ENCODE results near the gene PMM1. TPM values are rescaled to one million over a fixed set of nuclear protein-coding genes. Genes with fewer than 3 reads are reported as not detected.

The PMM1 gene
- total and polyA plus RNA-seq, 2 of the 13 experiments (the other 11 are each of a cell fraction or from before 2014, with no cell fraction given) = 17.8 to 95.6 TPM

DNA sequence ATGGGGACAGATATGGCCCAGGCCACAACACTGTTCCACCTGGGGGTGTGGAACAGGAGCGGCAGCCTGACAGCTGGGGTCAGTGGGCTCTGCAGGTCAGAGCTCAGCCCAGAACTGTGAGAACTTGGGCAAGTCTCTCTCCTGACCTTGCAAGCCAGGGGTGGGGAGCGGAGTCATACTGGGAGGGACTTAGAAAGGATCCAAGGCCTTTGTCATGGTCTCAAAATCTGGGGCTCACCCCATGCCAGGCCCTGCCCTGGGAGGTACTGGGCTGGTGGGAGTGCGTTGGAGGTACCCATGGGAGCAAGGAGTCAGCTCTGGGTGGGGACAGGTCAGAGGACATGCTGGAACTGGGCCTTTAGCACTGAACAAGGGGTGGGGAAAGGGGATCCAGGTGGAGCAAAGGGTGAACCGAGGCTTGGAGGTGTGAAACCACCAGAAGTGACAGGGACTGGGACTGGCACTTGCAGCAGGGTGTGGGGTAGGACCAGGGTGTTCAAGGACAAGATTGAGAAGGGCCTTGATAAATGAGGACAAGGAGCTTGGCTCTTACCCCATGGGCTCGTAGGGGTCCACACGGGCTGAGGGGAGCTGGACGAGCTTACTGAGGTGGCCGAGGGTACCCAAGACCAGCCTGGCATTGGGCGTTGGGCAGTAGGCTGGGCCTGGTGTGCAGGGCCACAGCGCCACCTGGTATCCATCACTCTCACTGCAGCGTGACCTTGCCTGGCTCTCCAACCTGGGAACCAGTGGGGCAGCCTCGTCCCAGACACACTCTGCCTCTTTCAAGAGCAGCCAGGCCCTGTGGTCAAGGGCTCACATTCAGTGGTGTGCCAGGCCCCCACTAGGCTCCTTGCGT, 7.4 kb upstream of the PMM1 start (continued):
- no peak for TF ChIP-seq CBX1 (IDR thresholded peaks at IDR 0.05; ENCODE audit: low read depth)
- TF ChIP-seq, protein P1, sequence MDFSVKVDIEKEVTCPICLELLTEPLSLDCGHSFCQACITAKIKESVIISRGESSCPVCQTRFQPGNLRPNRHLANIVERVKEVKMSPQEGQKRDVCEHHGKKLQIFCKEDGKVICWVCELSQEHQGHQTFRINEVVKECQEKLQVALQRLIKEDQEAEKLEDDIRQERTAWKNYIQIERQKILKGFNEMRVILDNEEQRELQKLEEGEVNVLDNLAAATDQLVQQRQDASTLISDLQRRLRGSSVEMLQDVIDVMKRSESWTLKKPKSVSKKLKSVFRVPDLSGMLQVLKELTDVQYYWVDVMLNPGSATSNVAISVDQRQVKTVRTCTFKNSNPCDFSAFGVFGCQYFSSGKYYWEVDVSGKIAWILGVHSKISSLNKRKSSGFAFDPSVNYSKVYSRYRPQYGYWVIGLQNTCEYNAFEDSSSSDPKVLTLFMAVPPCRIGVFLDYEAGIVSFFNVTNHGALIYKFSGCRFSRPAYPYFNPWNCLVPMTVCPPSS (IDR thresholded peaks at IDR 0.05) = no peak
- no peak for TF ChIP-seq RFX1 (IDR thresholded peaks at IDR 0.05)
- no peak for TF ChIP-seq RAD51 (IDR thresholded peaks at IDR 0.05; ENCODE audit: borderline replicate concordance)
- no peak for TF ChIP-seq ZNF24 (IDR thresholded peaks at IDR 0.05)
- TF ChIP-seq SIN3B (IDR thresholded peaks at IDR 0.05; ENCODE audit: low read length) = no peak
- TF ChIP-seq, protein P2, sequence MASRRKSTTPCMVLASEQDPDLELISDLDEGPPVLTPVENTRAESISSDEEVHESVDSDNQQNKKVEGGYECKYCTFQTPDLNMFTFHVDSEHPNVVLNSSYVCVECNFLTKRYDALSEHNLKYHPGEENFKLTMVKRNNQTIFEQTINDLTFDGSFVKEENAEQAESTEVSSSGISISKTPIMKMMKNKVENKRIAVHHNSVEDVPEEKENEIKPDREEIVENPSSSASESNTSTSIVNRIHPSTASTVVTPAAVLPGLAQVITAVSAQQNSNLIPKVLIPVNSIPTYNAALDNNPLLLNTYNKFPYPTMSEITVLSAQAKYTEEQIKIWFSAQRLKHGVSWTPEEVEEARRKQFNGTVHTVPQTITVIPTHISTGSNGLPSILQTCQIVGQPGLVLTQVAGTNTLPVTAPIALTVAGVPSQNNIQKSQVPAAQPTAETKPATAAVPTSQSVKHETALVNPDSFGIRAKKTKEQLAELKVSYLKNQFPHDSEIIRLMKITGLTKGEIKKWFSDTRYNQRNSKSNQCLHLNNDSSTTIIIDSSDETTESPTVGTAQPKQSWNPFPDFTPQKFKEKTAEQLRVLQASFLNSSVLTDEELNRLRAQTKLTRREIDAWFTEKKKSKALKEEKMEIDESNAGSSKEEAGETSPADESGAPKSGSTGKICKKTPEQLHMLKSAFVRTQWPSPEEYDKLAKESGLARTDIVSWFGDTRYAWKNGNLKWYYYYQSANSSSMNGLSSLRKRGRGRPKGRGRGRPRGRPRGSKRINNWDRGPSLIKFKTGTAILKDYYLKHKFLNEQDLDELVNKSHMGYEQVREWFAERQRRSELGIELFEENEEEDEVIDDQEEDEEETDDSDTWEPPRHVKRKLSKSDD (CRISPR knock-in tag; IDR thresholded peaks at IDR 0.05; ENCODE audit: low read depth) = no peak
- 0 out of 2 replicates have a peak, but pooled peaks have one; percentile 53 for TF ChIP-seq ZNF333 (CRISPR knock-in tag; IDR thresholded peaks at IDR 0.05; ENCODE audit: borderline replicate concordance)
- TF ChIP-seq SP140L (CRISPR knock-in tag; IDR thresholded peaks at IDR 0.05; ENCODE audit: borderline replicate concordance) = no peak
- no peak for TF ChIP-seq ZNF224 (CRISPR knock-in tag; IDR thresholded peaks at IDR 0.05)
- TF ChIP-seq, protein P3, sequence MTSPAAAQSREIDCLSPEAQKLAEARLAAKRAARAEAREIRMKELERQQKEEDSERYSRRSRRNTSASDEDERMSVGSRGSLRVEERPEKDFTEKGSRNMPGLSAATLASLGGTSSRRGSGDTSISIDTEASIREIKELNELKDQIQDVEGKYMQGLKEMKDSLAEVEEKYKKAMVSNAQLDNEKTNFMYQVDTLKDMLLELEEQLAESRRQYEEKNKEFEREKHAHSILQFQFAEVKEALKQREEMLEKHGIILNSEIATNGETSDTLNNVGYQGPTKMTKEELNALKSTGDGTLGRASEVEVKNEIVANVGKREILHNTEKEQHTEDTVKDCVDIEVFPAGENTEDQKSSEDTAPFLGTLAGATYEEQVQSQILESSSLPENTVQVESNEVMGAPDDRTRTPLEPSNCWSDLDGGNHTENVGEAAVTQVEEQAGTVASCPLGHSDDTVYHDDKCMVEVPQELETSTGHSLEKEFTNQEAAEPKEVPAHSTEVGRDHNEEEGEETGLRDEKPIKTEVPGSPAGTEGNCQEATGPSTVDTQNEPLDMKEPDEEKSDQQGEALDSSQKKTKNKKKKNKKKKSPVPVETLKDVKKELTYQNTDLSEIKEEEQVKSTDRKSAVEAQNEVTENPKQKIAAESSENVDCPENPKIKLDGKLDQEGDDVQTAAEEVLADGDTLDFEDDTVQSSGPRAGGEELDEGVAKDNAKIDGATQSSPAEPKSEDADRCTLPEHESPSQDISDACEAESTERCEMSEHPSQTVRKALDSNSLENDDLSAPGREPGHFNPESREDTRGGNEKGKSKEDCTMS (CRISPR knock-in tag; conservative IDR thresholded peaks at IDR 0.05) = no peak
- no peak for TF ChIP-seq ZNF564 (CRISPR knock-in tag; IDR thresholded peaks at IDR 0.05)
- TF ChIP-seq MAZ (IDR thresholded peaks at IDR 0.05; ENCODE audit: borderline replicate concordance, low read depth, low read length) = no peak
- TF ChIP-seq MAZ (CRISPR knock-in tag; IDR thresholded peaks at IDR 0.05; ENCODE audit: low read depth) = no peak
- no peak for TF ChIP-seq SNAPC2 (CRISPR knock-in tag; IDR thresholded peaks at IDR 0.05)
- no peak for TF ChIP-seq ZNF3 (CRISPR knock-in tag; IDR thresholded peaks at IDR 0.05)
- TF ChIP-seq, protein P4, sequence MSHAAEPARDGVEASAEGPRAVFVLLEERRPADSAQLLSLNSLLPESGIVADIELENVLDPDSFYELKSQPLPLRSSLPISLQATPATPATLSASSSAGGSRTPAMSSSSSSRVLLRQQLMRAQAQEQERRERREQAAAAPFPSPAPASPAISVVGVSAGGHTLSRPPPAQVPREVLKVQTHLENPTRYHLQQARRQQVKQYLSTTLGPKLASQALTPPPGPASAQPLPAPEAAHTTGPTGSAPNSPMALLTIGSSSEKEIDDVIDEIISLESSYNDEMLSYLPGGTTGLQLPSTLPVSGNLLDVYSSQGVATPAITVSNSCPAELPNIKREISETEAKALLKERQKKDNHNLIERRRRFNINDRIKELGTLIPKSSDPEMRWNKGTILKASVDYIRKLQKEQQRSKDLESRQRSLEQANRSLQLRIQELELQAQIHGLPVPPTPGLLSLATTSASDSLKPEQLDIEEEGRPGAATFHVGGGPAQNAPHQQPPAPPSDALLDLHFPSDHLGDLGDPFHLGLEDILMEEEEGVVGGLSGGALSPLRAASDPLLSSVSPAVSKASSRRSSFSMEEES (CRISPR knock-in tag; IDR thresholded peaks at IDR 0.05) = no peak
- TF ChIP-seq, protein P5, sequence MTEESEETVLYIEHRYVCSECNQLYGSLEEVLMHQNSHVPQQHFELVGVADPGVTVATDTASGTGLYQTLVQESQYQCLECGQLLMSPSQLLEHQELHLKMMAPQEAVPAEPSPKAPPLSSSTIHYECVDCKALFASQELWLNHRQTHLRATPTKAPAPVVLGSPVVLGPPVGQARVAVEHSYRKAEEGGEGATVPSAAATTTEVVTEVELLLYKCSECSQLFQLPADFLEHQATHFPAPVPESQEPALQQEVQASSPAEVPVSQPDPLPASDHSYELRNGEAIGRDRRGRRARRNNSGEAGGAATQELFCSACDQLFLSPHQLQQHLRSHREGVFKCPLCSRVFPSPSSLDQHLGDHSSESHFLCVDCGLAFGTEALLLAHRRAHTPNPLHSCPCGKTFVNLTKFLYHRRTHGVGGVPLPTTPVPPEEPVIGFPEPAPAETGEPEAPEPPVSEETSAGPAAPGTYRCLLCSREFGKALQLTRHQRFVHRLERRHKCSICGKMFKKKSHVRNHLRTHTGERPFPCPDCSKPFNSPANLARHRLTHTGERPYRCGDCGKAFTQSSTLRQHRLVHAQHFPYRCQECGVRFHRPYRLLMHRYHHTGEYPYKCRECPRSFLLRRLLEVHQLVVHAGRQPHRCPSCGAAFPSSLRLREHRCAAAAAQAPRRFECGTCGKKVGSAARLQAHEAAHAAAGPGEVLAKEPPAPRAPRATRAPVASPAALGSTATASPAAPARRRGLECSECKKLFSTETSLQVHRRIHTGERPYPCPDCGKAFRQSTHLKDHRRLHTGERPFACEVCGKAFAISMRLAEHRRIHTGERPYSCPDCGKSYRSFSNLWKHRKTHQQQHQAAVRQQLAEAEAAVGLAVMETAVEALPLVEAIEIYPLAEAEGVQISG (CRISPR knock-in tag; IDR thresholded peaks at IDR 0.05) = 0 out of 2 replicates have a peak, but pooled peaks have one; percentile 38

Data from HepG2 (cell line).